ENCODE measurements around the gene UBE2F.

DNA sequence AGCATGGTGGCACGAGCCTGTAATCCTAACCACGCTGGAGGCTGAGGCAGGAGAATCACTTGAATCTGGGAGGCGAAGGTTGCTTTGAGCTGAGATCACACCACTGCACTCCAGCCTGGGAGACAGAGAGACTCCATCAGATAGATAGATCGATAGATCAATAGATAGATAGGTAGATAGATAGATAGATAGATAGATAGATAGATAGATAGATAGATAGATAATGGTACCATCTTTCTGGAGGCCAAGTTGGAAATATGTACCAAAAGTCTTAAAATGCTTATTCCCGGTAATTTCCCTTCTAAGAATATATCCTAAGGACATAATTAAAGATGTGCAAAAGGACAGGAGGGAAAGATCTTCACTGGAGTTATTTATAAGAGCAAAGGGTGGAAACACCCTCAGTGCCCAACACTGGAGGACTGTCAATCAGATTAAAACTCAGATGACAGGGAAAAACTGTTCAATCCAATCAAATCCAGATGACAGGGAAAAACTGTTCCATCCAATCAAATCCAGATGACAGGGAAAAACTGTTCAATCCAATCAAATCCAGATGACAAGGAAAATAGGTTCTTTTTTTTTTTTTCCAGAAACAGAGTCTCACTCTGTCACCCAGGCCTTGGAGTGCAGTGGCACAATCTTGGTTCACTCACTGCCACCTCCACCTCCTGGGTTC is 49.0 kb upstream of the UBE2F start:
- TF ChIP-seq, protein P1, sequence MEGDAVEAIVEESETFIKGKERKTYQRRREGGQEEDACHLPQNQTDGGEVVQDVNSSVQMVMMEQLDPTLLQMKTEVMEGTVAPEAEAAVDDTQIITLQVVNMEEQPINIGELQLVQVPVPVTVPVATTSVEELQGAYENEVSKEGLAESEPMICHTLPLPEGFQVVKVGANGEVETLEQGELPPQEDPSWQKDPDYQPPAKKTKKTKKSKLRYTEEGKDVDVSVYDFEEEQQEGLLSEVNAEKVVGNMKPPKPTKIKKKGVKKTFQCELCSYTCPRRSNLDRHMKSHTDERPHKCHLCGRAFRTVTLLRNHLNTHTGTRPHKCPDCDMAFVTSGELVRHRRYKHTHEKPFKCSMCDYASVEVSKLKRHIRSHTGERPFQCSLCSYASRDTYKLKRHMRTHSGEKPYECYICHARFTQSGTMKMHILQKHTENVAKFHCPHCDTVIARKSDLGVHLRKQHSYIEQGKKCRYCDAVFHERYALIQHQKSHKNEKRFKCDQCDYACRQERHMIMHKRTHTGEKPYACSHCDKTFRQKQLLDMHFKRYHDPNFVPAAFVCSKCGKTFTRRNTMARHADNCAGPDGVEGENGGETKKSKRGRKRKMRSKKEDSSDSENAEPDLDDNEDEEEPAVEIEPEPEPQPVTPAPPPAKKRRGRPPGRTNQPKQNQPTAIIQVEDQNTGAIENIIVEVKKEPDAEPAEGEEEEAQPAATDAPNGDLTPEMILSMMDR (conservative IDR thresholded peaks at IDR 0.05; ENCODE audit: low read length): no peak
- TF ChIP-seq EZH2phosphoT487 (IDR thresholded peaks at IDR 0.05; ENCODE audit: borderline replicate concordance, low read depth, low read length): no peak
